Mucosa of stomach (tissue), 1 donor: ENCODE measurements around the gene ARHGAP42.

Source experiments
- H3K27me3 ChIP-seq: one replicate; pipeline ENCODE4 v1.7.0; 2013; ENCODE audit warnings: mild to moderate bottlenecking, low read length; ENCODE audit not compliant: control insufficient read depth, insufficient read depth
- H3K36me3 ChIP-seq: one replicate; pipeline ENCODE4 v1.7.0; 2013; ENCODE audit warnings: low read length; ENCODE audit not compliant: control insufficient read depth, insufficient read depth
- H3K4me1 ChIP-seq: one replicate; pipeline ENCODE4 v1.7.0; 2013; ENCODE audit warnings: mild to moderate bottlenecking, low read length; ENCODE audit not compliant: control insufficient read depth, insufficient read depth
- H3K4me3 ChIP-seq: one replicate; pipeline ENCODE4 v1.7.0; 2013; ENCODE audit warnings: low read length
- H3K9ac ChIP-seq: one replicate; pipeline ENCODE4 v1.7.0; 2013; ENCODE audit warnings: mild to moderate bottlenecking, low read length, moderate library complexity
- H3K9me3 ChIP-seq: one replicate; pipeline ENCODE4 v1.7.0; 2013; ENCODE audit warnings: mild to moderate bottlenecking, low read length, moderate library complexity; ENCODE audit not compliant: control insufficient read depth
- donor health status: Pancreatic carcinoma.

ARHGAP42 gene

DNA sequence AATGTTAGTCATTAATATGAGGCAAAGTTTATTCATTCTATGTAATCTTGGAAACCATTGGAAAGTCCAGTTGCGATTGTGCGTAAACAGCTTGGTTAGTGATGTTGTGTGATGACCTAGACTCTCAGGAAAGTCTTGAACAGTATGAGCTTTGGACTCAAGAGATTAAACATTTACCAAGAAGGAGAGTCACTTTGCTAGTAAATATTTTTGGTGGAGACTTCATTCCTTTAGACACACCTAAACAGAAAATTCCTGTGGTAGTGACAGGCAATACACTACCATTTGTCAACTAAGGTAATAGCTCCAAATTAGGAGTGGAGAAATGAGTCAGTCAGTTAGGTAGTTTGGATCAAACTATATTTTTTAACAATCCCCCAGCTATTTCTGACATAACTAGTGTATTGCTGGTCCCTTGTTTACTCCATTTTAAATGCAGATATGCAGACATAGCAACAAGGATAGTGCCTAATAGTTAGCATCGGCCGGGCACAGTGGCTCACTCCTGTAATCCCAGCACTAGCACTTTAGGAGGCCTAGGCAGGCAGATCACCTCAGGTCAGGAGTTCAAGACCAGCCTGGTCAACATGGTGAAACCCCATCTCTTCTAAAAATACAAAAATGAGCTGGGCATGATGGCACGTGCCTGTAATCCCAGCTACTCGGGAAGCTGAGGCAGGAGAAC lies 89.3 kb downstream of the ARHGAP42 start:
- H3K4me1 ChIP-seq, result peaks cover 50% of the 10 kb centered on the region
- peak overlapping the region; percentile 17 for H3K4me3 ChIP-seq
- H3K9ac ChIP-seq, result peak overlapping the region; percentile 31
- no peaks in the 10 kb centered on the region for H3K36me3 ChIP-seq
- H3K27me3 ChIP-seq, result no peaks in the 10 kb centered on the region
- no peaks in the 10 kb centered on the region for H3K9me3 ChIP-seq

DNA sequence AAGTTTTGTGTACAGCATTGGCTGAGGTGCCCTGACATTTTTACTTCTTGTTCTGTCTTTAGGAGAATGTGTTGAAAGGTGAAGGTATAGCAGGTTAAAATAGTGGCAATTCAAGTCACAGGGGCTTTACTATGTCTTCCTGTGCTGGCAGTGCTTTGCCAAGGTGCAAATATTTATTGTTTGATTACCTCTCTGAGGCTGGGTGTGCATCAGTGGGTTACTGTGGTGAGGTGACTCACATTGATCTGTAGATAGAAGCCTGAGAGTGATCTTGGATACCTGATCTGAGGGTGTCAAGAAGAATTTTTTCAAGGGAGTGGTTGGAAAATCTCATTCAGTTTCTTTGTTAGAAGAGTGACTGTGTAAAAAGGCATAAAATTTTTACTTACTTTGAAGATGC lies 90.0 kb downstream of the ARHGAP42 start:
- no peaks in the 10 kb centered on the region for H3K36me3 ChIP-seq
- peak overlapping the region; percentile 31 for H3K9ac ChIP-seq
- no peaks in the 10 kb centered on the region for H3K27me3 ChIP-seq
- peak overlapping the region; percentile 17 for H3K4me3 ChIP-seq
- H3K4me1 ChIP-seq, result peaks cover 50% of the 10 kb centered on the region
- H3K9me3 ChIP-seq, result no peaks in the 10 kb centered on the region

DNA sequence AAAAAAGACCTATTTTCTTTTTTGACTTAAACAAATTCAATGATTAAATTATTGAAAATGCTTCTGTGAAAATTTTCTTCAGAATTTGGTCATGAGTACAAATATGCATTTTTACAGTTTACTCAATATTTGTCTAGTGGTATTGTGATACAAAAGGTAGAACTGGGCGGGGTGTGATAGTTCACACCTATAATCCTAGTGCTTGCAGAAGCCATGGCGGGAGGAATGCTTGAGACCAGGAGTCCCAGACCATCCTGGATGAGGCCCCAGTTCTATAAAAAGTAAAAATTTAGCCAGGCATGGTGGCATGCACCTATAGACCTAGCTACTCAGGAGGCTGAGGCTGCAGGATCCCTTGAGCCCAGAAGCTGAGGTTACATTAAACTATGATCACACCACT lies 90.6 kb downstream of the ARHGAP42 start:
- Histone ChIP-seq H3K9ac (peak overlapping the region; percentile 13), H3K4me1 (peaks cover 50% of the 10 kb centered on the region), H3K36me3 (no peaks in the 10 kb centered on the region), H3K4me3 (no peak overlapping the region), H3K9me3 (no peaks in the 10 kb centered on the region), H3K27me3 (no peaks in the 10 kb centered on the region)

DNA sequence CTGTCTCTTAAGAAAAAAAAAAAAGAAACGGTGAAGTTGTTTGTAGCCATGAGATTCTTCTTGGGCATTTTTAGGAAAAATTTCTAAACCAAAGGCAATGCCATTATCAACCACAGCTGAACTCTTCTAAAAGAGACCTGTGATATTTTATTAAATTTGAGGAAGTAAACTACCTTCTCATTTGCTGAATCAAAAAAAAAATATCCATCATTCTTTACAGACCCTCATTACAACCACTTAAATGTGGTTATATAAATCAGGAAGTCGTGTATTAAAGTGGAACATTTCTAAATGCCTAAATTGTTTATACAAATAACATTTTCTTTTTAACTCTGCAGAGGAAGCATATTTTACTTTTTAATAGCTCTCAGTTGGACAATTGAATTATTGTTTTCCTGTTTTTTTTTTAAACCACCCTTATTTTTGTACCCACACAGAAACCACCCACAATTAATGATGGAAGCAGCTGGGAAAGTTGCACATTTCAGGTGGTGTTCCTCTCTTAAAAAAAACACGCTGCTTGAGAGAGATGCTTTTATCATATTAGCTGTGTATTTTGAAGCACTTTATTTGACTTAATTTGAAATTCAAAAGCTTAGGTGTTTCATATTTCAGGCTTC lies 91.2 kb downstream of the ARHGAP42 start:
- Histone ChIP-seq H3K36me3 (no peaks in the 10 kb centered on the region), H3K9ac (no peak overlapping the region), H3K9me3 (no peaks in the 10 kb centered on the region), H3K27me3 (no peaks in the 10 kb centered on the region), H3K4me3 (no peak overlapping the region), H3K4me1 (peaks cover 54% of the 10 kb centered on the region)

DNA sequence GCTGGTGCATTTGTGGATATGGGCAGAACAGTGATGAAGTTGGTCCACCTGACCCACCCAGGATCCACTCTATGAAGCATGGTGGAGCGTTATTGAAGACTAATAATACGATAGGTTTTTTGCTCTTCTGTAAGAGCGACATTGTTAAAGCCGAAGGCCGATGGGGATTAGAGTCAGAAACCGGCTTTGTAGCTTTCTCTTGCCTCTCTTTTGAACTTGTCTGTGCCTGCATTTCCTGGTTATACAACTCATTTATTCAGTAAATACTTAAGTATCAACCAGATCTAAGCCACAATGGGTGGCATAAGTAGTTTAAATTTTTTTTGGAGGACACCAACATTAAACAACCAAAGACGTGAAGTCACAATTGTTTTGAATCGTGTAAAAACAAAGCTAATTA lies 93.4 kb downstream of the ARHGAP42 start:
- H3K4me3 ChIP-seq, result no peak overlapping the region
- H3K9ac ChIP-seq, result no peak overlapping the region
- no peaks in the 10 kb centered on the region for H3K9me3 ChIP-seq
- no peaks in the 10 kb centered on the region for H3K36me3 ChIP-seq
- H3K4me1 ChIP-seq, result peaks cover 53% of the 10 kb centered on the region
- no peaks in the 10 kb centered on the region for H3K27me3 ChIP-seq

DNA sequence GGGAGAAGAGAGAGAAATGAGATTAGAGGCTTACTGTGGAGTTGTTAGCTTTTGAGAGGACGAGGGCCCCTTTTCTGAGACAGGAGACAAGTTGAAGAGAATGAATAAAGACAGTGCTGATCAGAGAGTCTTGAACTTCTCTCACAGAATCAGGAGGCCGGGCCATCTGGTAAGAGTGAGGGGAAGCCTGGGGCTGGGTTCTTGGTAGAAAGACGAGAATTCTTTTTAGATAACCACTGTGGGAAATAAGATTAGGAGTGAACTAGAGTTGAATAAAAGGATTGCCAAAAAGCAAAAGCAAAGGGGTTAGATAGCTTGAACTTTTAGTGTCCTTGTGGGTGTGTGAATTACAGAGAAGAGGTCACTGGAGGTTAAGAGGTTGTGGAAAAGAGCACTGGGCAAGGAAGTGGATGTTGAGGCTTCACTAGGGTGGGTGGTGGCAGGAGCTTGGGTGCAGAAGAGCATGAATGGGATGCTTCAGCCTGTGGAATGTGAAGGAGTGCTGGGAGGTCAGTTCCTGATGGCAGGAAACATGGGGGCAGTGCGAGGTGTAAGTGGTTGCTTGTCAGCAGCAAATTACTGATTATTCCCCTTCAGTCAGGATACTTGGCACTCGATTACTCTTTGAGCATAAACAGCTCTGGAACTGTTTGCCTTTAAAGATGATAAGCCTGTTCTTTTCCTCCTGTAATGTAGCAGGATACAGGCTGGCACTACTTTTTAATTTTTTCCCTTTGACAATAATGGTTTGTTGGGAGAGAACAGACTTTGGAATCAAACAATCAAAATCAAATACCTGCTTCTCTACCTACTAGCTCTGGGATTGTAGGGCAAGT lies 98.3 kb downstream of the ARHGAP42 start:
- H3K27me3 ChIP-seq, result no peaks in the 10 kb centered on the region
- H3K4me3 ChIP-seq, result no peak overlapping the region
- H3K9me3 ChIP-seq, result no peaks in the 10 kb centered on the region
- no peak overlapping the region for H3K9ac ChIP-seq
- H3K4me1 ChIP-seq, result peaks cover 54% of the 10 kb centered on the region
- no peaks in the 10 kb centered on the region for H3K36me3 ChIP-seq

DNA sequence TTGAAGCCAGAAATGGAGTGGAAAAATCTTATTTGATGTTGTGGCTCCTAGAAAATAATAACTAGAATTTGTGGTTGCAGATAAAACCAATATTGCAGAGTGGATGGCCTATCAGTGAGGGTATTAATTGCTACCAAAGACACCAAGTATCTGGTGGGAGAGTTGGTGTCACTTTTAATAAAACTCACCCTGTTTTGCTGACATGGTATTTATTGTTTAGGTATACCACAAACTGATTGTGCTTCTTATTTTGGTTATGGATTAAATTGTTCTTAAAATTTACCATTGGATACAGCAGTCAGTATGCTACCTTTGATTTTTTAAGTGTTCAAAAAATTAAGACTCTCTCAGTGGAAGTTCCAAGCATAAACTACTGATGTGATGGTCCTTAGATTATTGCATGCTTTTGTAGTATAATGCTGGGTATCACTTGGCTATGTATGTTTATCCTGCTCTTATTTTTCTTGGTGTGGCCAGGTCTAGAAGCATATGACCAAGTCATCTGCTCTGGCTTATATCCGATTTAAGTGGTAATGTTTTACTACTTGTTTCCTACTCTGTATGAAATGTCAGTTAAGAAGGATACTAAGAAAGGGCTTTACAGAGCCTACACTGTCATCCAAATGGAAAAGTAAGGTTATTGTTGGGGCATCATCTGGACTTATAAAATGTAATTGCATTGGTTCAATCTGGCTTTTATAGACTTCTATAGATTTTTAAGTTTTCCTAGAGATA lies 101.6 kb downstream of the ARHGAP42 start:
- peaks cover 45% of the 10 kb centered on the region for H3K4me1 ChIP-seq
- H3K9ac ChIP-seq, result no peak overlapping the region
- no peak overlapping the region for H3K4me3 ChIP-seq
- no peaks in the 10 kb centered on the region for H3K27me3 ChIP-seq
- no peaks in the 10 kb centered on the region for H3K36me3 ChIP-seq
- H3K9me3 ChIP-seq, result no peaks in the 10 kb centered on the region

- Histone ChIP-seq H3K9me3 (no peaks in the 10 kb centered on the region), H3K4me1 (peaks cover 40% of the 10 kb centered on the region), H3K27me3 (no peaks in the 10 kb centered on the region), H3K36me3 (no peaks in the 10 kb centered on the region), H3K4me3 (no peak overlapping the region), H3K9ac (no peak overlapping the region)
These were observed 102.4 kb downstream of the ARHGAP42 start for GRCh38 chr11:100789500-100789899.

DNA sequence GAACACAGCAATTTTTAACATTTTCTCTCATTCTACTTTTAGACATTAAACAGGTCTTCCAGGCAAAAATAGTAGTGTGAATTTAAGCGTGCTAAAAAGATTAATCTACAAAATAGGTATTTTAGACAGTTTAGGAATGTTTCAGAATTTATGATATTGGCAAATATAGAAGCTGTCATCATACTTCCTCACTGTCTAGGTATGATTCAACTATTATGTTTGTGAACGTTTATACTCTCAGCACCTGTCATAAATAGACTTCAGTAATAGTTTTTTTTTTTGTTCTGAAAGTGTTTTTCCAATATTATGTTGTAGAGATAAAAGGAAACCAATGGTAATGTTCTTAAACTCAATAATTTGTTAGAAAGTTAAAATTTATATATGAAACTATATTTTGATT lies 103.0 kb downstream of the ARHGAP42 start:
- H3K9me3 ChIP-seq, result no peaks in the 10 kb centered on the region
- no peak overlapping the region for H3K9ac ChIP-seq
- H3K36me3 ChIP-seq, result no peaks in the 10 kb centered on the region
- peaks cover 34% of the 10 kb centered on the region for H3K4me1 ChIP-seq
- no peaks in the 10 kb centered on the region for H3K27me3 ChIP-seq
- H3K4me3 ChIP-seq, result no peak overlapping the region

GRCh38 chr11:100791103-100791502 lies 104.0 kb downstream of the ARHGAP42 start:
- H3K27me3 ChIP-seq, result no peaks in the 10 kb centered on the region
- H3K4me1 ChIP-seq, result peaks cover 24% of the 10 kb centered on the region
- H3K36me3 ChIP-seq, result no peaks in the 10 kb centered on the region
- no peaks in the 10 kb centered on the region for H3K9me3 ChIP-seq
- H3K9ac ChIP-seq, result no peak overlapping the region
- H3K4me3 ChIP-seq, result no peak overlapping the region

DNA sequence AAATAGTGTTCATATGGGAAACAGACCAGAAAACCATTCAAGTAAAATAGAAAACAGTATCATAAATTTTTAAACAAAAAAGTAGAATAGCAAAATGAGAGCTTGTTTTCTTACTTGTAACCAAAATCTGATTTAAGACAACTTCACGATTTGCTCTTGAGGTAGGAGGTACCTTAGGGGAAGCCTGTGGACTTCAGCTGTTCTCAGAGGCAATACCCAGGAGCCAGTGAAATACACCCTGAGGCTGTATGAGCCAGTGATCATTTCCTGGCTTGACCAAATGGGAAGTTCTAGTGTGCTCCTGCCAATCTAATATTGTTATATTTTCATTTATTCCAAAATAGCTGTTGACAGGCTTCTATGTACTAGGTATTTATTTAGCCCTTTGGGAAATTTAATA lies 104.8 kb downstream of the ARHGAP42 start:
- Histone ChIP-seq H3K4me3 (no peak overlapping the region), H3K4me1 (peaks cover 20% of the 10 kb centered on the region), H3K9ac (no peak overlapping the region), H3K27me3 (no peaks in the 10 kb centered on the region), H3K9me3 (no peaks in the 10 kb centered on the region), H3K36me3 (no peaks in the 10 kb centered on the region)

- Histone ChIP-seq H3K9ac (no peak overlapping the region), H3K4me1 (peaks cover 15% of the 10 kb centered on the region), H3K4me3 (no peak overlapping the region), H3K36me3 (no peaks in the 10 kb centered on the region), H3K9me3 (no peaks in the 10 kb centered on the region), H3K27me3 (no peaks in the 10 kb centered on the region)
These were observed 106.4 kb downstream of the ARHGAP42 start for GRCh38 chr11:100793525-100793924.
